ENCODE results near the gene FOXL1.

Gene FOXL1

GRCh38 chr16:86578061-86578599 is at the start of gene FOXL1:
Gene FOXL1, plus strand, starts transcription at chr16:86578549. Its CDS starts 175 bp downstream, at chr16:86578724.
- peaks cover 3% of the 10 kb centered on the region; the same call in 1 of the 2 replicates for H3K4me1 ChIP-seq (ENCODE audit: control insufficient read depth, insufficient read depth, low read length)
- no peaks in the 10 kb centered on the region for H3K36me3 ChIP-seq (ENCODE audit: control insufficient read depth in 2 of 2, insufficient read depth in 1 of 2, low read length in 2 of 2)
- H3K4me3 ChIP-seq (ENCODE audit: low read depth, low read length) = no peak within 1 kb of the TSS
- ChIA-PET POLR2A (no interaction called here), CTCF (no interaction called here)
- TF ChIP-seq ZNF521 (tag by site-specific recombination; IDR thresholded peaks at IDR 0.05) (no peak), ZBTB1 (tag by site-specific recombination; IDR thresholded peaks at IDR 0.05) (no peak), ZNF423 (tag by site-specific recombination; IDR thresholded peaks at IDR 0.05) (no peak), ZNF529 (tag by site-specific recombination; IDR thresholded peaks at IDR 0.05; ENCODE audit: insufficient replicate concordance) (no peak), ZNF654 (tag by site-specific recombination; IDR thresholded peaks at IDR 0.05; ENCODE audit: low read depth) (no peak), ZNF670 (tag by site-specific recombination; IDR thresholded peaks at IDR 0.05; ENCODE audit: low read depth) (no peak), YY2 (tag by site-specific recombination; IDR thresholded peaks at IDR 0.05) (no peak), ZNF23 (tag by site-specific recombination; IDR thresholded peaks at IDR 0.05; ENCODE audit: borderline replicate concordance) (no peak), RBAK (tag by site-specific recombination; IDR thresholded peaks at IDR 0.05) (no peak), ZNF658 (tag by site-specific recombination; IDR thresholded peaks at IDR 0.05) (no peak), ZNF747 (tag by site-specific recombination; IDR thresholded peaks at IDR 0.05) (no peak)
- no peaks in the 10 kb centered on the region for H3K9me3 ChIP-seq (ENCODE audit: control insufficient read depth, insufficient read depth, low read depth, low read length)
- H3K27ac ChIP-seq (ENCODE audit: extremely low read depth, low read depth, low read length) = no peak within 1 kb of the TSS

DNA sequence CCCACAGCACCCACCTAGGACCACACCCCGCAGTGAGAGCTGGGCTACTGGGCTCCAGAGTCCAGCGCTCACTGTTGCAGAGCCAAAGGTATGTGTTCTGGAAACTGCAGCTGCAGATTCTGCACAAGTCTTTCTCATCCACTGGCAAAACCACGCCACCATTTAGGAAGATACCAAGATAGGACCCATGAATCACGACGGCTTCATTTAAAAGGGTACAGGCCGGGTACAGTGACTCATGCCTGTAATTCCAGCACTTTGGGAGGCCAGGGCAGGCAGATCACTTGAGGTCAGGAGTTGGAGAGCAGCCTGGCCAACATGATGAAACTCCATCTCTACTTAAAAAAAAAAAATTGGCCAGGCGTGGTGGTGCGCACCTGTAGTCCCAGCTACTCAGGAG is 49.2 kb upstream of the FOXL1 start:
- no peaks in the 10 kb centered on the region for H3K4me1 ChIP-seq (ENCODE audit: control insufficient read depth, insufficient read depth, low read length)
- ChIA-PET POLR2A (no interaction called here), CTCF (interaction anchor here (0.6 to 1.1 kb wide), 2 partner anchors 709 to 1996 kb away, joined by 3 to 5 read pairs; no protein-coding TSS in a partner anchor)
- H3K4me3 ChIP-seq (ENCODE audit: low read depth, low read length) = no peak overlapping the region
- no peak overlapping the region for H3K27ac ChIP-seq (ENCODE audit: extremely low read depth, low read depth, low read length)
- no peaks in the 10 kb centered on the region for H3K9me3 ChIP-seq (ENCODE audit: control insufficient read depth, insufficient read depth, low read depth, low read length)
- H3K36me3 ChIP-seq (ENCODE audit: control insufficient read depth in 2 of 2, insufficient read depth in 1 of 2, low read length in 2 of 2) = peaks cover 0 to 9% of the 10 kb centered on the region in 2 experiments; a peak in 1 of 3 replicates
- no peak for TF ChIP-seq ZSCAN16 (tag by site-specific recombination; IDR thresholded peaks at IDR 0.05)

DNA sequence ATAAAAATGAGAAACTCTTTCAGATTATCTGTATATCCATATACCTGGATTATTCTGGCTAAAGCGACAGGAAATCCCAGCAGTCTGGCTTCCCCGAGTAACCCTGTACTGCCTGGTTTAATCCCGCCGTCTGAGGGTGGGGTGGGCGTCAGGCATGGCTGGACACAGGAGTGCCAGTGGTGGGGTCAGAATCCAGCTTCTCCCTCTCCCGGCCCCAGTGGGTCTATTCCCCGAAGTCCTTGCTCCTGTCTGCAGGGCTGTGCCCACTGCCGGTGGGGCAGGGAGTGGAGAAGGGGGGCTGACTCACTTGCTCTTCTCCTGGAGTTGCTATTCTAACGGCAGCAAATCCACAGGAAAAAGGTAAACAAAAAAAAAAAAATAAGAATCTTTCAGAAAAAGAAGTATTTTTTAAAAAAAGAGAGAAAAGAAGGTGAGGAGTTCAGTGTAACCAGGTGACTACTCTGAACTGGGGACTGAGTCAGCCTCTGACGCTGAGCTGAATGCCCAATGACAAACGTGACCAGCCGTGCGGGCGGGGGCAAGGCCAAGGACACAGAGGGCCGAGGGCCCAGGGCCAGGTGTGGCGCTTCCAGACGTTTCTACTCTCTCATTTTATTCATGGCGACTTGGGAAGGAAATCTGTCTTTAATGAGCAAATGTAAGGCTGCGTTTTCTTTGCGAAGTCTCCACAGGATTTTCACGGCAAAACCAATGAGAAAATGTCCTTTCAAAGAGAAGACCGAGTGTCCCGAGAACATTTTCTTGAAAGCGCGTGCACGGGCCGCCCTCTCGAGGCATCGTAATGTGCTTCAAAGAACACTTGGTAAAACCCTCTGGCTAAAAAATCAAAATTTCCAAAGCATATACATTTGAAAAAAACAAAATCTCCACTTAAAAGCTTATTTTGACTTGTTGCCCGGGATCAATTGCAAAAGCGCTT is 47.8 kb upstream of the FOXL1 start:
- ChIA-PET CTCF (interaction anchor here (0.6 to 1.3 kb wide), 3 partner anchors 10 to 710 kb away, joined by 4 to 7 read pairs (median 4); no protein-coding TSS in a partner anchor), POLR2A (no interaction called here)
- H3K4me3 ChIP-seq (ENCODE audit: low read depth, low read length) = no peak overlapping the region
- peaks cover 0 to 13% of the 10 kb centered on the region in 2 experiments; a peak in 1 of 3 replicates for H3K36me3 ChIP-seq (ENCODE audit: control insufficient read depth in 2 of 2, insufficient read depth in 1 of 2, low read length in 2 of 2)
- no peaks in the 10 kb centered on the region for H3K9me3 ChIP-seq (ENCODE audit: control insufficient read depth, insufficient read depth, low read depth, low read length)
- H3K4me1 ChIP-seq (ENCODE audit: control insufficient read depth, insufficient read depth, low read length) = no peaks in the 10 kb centered on the region
- H3K27ac ChIP-seq (ENCODE audit: extremely low read depth, low read depth, low read length) = no peak overlapping the region
- TF ChIP-seq ZNF426 (tag by site-specific recombination; IDR thresholded peaks at IDR 0.05) (no peak), ZFP41 (tag by site-specific recombination; IDR thresholded peaks at IDR 0.05; ENCODE audit: borderline replicate concordance) (no peak), ZNF596 (tag by site-specific recombination; IDR thresholded peaks at IDR 0.05) (no peak), ZNF707 (tag by site-specific recombination; IDR thresholded peaks at IDR 0.05) (no peak), ZNF280D (tag by site-specific recombination; IDR thresholded peaks at IDR 0.05) (no peak), ZNF792 (tag by site-specific recombination; IDR thresholded peaks at IDR 0.05) (no peak), ZNF837 (tag by site-specific recombination; IDR thresholded peaks at IDR 0.05) (no peak), SALL2 (tag by site-specific recombination; IDR thresholded peaks at IDR 0.05; ENCODE audit: borderline replicate concordance) (no peak), ZNF174 (tag by site-specific recombination; IDR thresholded peaks at IDR 0.05) (no peak), ZNF221 (tag by site-specific recombination; IDR thresholded peaks at IDR 0.05; ENCODE audit: borderline replicate concordance) (no peak)
- TF ChIP-seq, protein P1, sequence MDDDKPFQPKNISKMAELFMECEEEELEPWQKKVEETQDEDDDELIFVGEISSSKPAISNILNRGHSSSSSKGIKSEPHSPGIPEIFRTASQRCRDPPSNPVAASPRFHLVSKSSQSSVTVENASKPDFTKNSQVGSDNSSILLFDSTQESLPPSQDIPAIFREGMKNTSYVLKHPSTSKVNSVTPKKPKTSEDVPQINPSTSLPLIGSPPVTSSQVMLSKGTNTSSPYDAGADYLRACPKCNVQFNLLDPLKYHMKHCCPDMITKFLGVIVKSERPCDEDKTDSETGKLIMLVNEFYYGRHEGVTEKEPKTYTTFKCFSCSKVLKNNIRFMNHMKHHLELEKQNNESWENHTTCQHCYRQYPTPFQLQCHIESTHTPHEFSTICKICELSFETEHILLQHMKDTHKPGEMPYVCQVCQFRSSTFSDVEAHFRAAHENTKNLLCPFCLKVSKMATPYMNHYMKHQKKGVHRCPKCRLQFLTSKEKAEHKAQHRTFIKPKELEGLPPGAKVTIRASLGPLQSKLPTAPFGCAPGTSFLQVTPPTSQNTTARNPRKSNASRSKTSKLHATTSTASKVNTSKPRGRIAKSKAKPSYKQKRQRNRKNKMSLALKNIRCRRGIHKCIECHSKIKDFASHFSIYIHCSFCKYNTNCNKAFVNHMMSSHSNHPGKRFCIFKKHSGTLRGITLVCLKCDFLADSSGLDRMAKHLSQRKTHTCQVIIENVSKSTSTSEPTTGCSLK (tag by site-specific recombination; IDR thresholded peaks at IDR 0.05) = no peak
- TF ChIP-seq, protein P2, sequence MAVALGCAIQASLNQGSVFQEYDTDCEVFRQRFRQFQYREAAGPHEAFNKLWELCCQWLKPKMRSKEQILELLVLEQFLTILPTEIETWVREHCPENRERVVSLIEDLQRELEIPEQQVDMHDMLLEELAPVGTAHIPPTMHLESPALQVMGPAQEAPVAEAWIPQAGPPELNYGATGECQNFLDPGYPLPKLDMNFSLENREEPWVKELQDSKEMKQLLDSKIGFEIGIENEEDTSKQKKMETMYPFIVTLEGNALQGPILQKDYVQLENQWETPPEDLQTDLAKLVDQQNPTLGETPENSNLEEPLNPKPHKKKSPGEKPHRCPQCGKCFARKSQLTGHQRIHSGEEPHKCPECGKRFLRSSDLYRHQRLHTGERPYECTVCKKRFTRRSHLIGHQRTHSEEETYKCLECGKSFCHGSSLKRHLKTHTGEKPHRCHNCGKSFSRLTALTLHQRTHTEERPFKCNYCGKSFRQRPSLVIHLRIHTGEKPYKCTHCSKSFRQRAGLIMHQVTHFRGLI (tag by site-specific recombination; IDR thresholded peaks at IDR 0.05) = no peak

All from HEK293 (cell line).